Memory B cell (primary cell): Measurements from ENCODE around the gene HCK.

Experiments used
- ATAC-seq: fragments of 150-1000 bp; cut with Tn5 transposase; 2 replicates; pipeline ENCODE4 v1.10.0; 2021; ENCODE audit warnings: low read depth, mild to moderate bottlenecking, moderate library complexity
- DNase-seq, 2 donors: peaks; one replicate each; pipeline ENCODE4 v3.0.0; 2022; ENCODE audit warnings: low spot score in 2 of 2
- H3K27ac Mint-ChIP-seq: one replicate; pipeline ENCODE4 v1.8.0; 2022; ENCODE audit warnings: mild to moderate bottlenecking, moderate library complexity, mixed read lengths
- H3K27me3 Mint-ChIP-seq: one replicate; pipeline ENCODE4 v1.8.0; 2022; ENCODE audit warnings: mixed read lengths
- H3K36me3 Mint-ChIP-seq: one replicate; pipeline ENCODE4 v1.8.0; 2022; ENCODE audit warnings: mild to moderate bottlenecking, mixed read lengths
- H3K4me1 Mint-ChIP-seq: one replicate; pipeline ENCODE4 v1.8.0; 2022; ENCODE audit warnings: mixed read lengths
- H3K4me3 Mint-ChIP-seq: one replicate; pipeline ENCODE4 v1.8.0; 2022; ENCODE audit warnings: mild to moderate bottlenecking, moderate library complexity, mixed read lengths
- H3K9me3 Mint-ChIP-seq: one replicate; pipeline ENCODE4 v1.8.0; 2022; ENCODE audit warnings: mixed read lengths

The HCK gene

GRCh38 chr20:32144898-32145662 lies 93.0 kb downstream of the HCK start:
- no peak overlapping the region for H3K27ac Mint-ChIP-seq
- H3K4me1 Mint-ChIP-seq, result no peaks in the 10 kb centered on the region
- DNase-seq (no peak), ATAC-seq (no peak)
- H3K9me3 Mint-ChIP-seq, result no peaks in the 10 kb centered on the region
- no peaks in the 10 kb centered on the region for H3K27me3 Mint-ChIP-seq
- H3K36me3 Mint-ChIP-seq, result peaks cover 42% of the 10 kb centered on the region
- H3K4me3 Mint-ChIP-seq, result no peak overlapping the region

- no peaks in the 10 kb centered on the region for H3K27me3 Mint-ChIP-seq
- peaks cover 30% of the 10 kb centered on the region for H3K36me3 Mint-ChIP-seq
- ATAC-seq, result no peak
- no peak overlapping the region for H3K27ac Mint-ChIP-seq
- H3K4me3 Mint-ChIP-seq, result no peak overlapping the region
- DNase-seq, result no peak
- H3K9me3 Mint-ChIP-seq, result no peaks in the 10 kb centered on the region
- H3K4me1 Mint-ChIP-seq, result no peaks in the 10 kb centered on the region
These were observed 97.6 kb downstream of the HCK start for GRCh38 chr20:32149566-32150170.

GRCh38 chr20:32150291-32150848 lies 98.3 kb downstream of the HCK start:
- ATAC-seq (no peak), DNase-seq (no peak)
- no peak overlapping the region for H3K4me3 Mint-ChIP-seq
- H3K36me3 Mint-ChIP-seq, result peaks cover 28% of the 10 kb centered on the region
- H3K27me3 Mint-ChIP-seq, result no peaks in the 10 kb centered on the region
- H3K4me1 Mint-ChIP-seq, result no peaks in the 10 kb centered on the region
- no peak overlapping the region for H3K27ac Mint-ChIP-seq
- no peaks in the 10 kb centered on the region for H3K9me3 Mint-ChIP-seq
